Trophoblast cell (in vitro differentiated cells and primary cell): ENCODE results near the gene DNAJC6.

Experiments used
- DNase-seq, 2 donors: peaks; one replicate each; pipeline ENCODE4 v3.0.0-alpha.2; 2016
- H2AFZ ChIP-seq: 2 replicates; pipeline ENCODE4 v1.6.1; 2013; ENCODE audit warnings: low read length, moderate library complexity, mild to moderate bottlenecking; ENCODE audit not compliant: insufficient read depth, poor library complexity
- H2AK5ac ChIP-seq: 2 replicates; pipeline ENCODE4 v1.6.1; 2013; ENCODE audit warnings: mild to moderate bottlenecking, low read length
- H2BK120ac ChIP-seq: 2 replicates; pipeline ENCODE4 v1.6.1; 2013; ENCODE audit warnings: low read length, mild to moderate bottlenecking, moderate library complexity; ENCODE audit not compliant: insufficient read depth, poor library complexity
- H2BK12ac ChIP-seq: 2 replicates; pipeline ENCODE4 v1.6.1; 2013; ENCODE audit warnings: mild to moderate bottlenecking, low read length, moderate library complexity
- H2BK5ac ChIP-seq: 2 replicates; pipeline ENCODE4 v1.6.1; 2013; ENCODE audit warnings: low read length, low read depth, moderate library complexity, mild to moderate bottlenecking; ENCODE audit not compliant: poor library complexity
- H3K14ac ChIP-seq: 2 replicates; pipeline ENCODE4 v1.6.1; 2013; ENCODE audit warnings: mild to moderate bottlenecking, low read length
- H3K18ac ChIP-seq: 2 replicates; pipeline ENCODE4 v1.6.1; 2013; ENCODE audit warnings: mild to moderate bottlenecking, low read length
- H3K23ac ChIP-seq: 2 replicates; pipeline ENCODE4 v1.6.1; 2013; ENCODE audit warnings: low read length
- H3K27ac ChIP-seq: 2 replicates; pipeline ENCODE4 v1.5.1; 2013; ENCODE audit warnings: low read depth, mild to moderate bottlenecking, inconsistent platforms, low read length, moderate library complexity
- H3K27me3 ChIP-seq: 2 replicates; pipeline ENCODE4 v1.6.1; 2013; ENCODE audit warnings: inconsistent platforms, mild to moderate bottlenecking, low read length, moderate library complexity; ENCODE audit not compliant: insufficient read depth
- H3K36me3 ChIP-seq, 2 experiments: 1 replicate in 1 of 2; 2 replicates in 1 of 2; pipeline ENCODE4 v1.6.1; 2013; ENCODE audit warnings: low read length in 2 of 2, mild to moderate bottlenecking in 2 of 2, moderate library complexity in 1 of 2; ENCODE audit not compliant: insufficient read depth in 2 of 2, control insufficient read depth in 1 of 2
- H3K4ac ChIP-seq: 2 replicates; pipeline ENCODE4 v1.6.1; 2013; ENCODE audit warnings: low read depth, mild to moderate bottlenecking, low read length, moderate library complexity
- H3K4me1 ChIP-seq, 2 experiments: 1 replicate in 1 of 2; 2 replicates in 1 of 2; pipeline ENCODE4 v1.6.1; 2013; ENCODE audit warnings: low read length in 2 of 2, mild to moderate bottlenecking in 2 of 2, moderate library complexity in 1 of 2; ENCODE audit not compliant: insufficient read depth in 2 of 2, control insufficient read depth in 1 of 2
- H3K4me2 ChIP-seq: 2 replicates; pipeline ENCODE4 v1.6.1; 2013; ENCODE audit warnings: inconsistent platforms, mild to moderate bottlenecking, low read length, moderate library complexity
- H3K4me3 ChIP-seq: 2 replicates; pipeline ENCODE4 v1.5.1; 2013; ENCODE audit warnings: mild to moderate bottlenecking, low read depth, low read length, inconsistent platforms
- H3K79me1 ChIP-seq: one replicate; pipeline ENCODE4 v1.6.1; 2013; ENCODE audit warnings: low read length
- H3K79me2 ChIP-seq: 2 replicates; pipeline ENCODE4 v1.6.1; 2013; ENCODE audit warnings: low read length, mild to moderate bottlenecking; ENCODE audit not compliant: control insufficient read depth, insufficient read depth, poor library complexity
- H3K9ac ChIP-seq: 2 replicates; pipeline ENCODE4 v1.6.1; 2013; ENCODE audit warnings: mild to moderate bottlenecking, low read length
- H3K9me3 ChIP-seq: 2 replicates; pipeline ENCODE4 v1.6.1; 2013; ENCODE audit warnings: low read depth, mild to moderate bottlenecking, control low read depth, inconsistent platforms, low read length; ENCODE audit not compliant: insufficient read depth
- H4K12ac ChIP-seq: 2 replicates; pipeline ENCODE4 v1.6.1; 2013; ENCODE audit warnings: low read depth, mild to moderate bottlenecking, low read length, moderate library complexity
- H4K8ac ChIP-seq: 2 replicates; pipeline ENCODE4 v1.6.1; 2013; ENCODE audit warnings: low read depth, mild to moderate bottlenecking, low read length, moderate library complexity
- H4K91ac ChIP-seq: one replicate; pipeline ENCODE4 v1.6.1; 2013; ENCODE audit warnings: low read depth, mild to moderate bottlenecking, low read length, moderate library complexity
- WGBS: extraction: QIAGEN DNeasy Blood & Tissue Kit; methylation state at CpG from one replicate; pipeline ENCODE4 v1.1.7; 2013; ENCODE audit warnings: missing lambda C conversion rate; ENCODE audit not compliant: insufficient read length, insufficient coverage; ENCODE audit errors: extremely low coverage; 5-methylcytosine and 5-hydroxymethylcytosine counted together

The DNAJC6 gene

DNA sequence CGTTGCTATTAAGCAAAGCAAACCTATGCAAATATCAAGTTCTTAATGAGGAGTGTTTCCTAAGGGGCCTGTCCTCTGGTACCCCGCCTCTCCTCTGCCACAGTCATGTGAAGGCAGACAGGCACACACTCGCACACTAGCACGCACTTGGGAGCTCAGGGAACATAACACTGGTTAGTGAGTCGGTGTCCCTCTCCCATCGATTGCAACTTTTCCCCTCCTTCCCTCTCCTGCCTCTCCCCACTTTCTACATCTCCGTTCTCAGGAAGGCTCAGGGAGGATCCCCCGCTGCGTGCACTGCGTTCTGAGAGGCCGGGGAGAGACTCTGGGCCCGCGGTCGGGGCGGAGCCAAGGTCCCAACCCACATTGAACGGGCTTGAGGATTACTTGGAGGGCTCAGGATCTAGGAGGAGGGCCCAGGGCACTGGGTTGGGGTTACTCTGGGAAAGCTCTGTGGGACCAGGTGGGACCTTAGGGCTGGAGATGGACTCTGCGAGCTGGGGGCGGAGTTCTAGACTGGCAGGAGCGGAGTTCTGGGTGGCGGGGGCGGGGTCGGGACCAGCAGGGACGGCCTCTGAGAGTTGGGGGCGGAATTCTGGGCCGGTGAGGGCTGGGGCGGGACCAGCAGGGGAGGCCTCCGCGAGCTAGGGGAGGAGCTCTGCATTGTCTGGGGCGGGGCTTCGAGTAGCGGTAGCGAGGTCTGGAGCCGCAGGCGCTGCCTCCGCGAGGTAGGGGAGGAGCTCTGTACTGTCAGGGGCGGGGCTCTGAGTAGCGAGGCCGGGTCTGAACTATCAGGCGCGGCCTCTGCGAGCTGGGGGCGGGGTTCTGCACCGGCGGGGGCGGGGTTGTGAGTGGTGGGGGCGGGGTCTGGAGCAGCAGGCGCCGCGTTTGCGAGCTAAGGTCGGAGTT, 110.6 kb downstream of the DNAJC6 start:
- Histone ChIP-seq H3K4ac (peak overlapping the region; percentile 60), H3K18ac (peak overlapping the region; percentile 73)

DNA sequence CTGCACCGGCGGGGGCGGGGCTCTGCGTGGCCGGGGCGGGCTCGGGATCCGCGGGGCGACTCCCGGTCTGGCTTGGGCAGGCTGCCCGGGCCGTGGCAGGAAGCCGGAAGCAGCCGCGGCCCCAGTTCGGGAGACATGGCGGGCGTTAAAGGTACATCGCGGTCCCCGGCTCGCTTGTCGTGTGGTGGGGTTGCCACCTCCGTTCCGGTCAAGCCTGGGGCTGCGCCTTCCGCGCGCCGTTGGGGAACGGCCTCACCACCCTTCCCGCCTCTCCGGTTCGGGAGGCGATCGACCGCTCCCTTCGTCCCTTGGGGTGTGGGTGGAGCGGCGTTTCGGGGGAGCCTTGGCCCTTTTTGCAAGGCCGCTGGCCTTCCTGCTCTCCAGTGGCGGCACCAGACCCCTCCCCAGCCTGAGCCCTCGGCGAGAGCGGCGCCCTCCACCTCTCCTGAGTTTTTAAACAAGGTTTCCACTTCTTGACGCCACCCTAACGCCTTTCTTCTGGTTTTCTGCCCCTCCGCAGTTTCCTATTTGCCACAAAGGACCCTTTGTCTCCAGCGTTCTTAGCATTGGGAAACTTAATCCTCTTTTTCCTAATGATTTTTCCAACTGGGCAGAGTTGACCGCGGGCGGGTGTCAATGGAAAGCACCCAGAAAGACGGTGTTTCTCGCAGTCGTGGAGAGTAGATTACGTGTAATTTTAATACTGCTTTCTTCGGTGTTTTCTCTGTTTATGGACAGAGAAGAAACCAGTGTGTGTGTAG, 111.4 kb downstream of the DNAJC6 start, which contains the start of the genes LEPR and LEPROT:
Gene LEPR (plus strand): TSS at position 79 of the 761 bp plus-strand sequence. CDS start 144,898 bp downstream, outside the sequence.
Gene LEPROT (plus strand): TSS at position 79 of the 761 bp plus-strand sequence. CDS start 57 bp downstream, at position 136.
- peaks cover 17 to 27% of the 10 kb centered on the region in 2 experiments for H3K4me1 ChIP-seq
- peak within 1 kb of the TSS; percentile 97 for H3K14ac ChIP-seq
- H3K36me3 ChIP-seq = peaks cover 5 to 7% of the 10 kb centered on the region in 2 experiments
- peak within 1 kb of the TSS; percentile 94 for H3K9ac ChIP-seq
- peak within 1 kb of the TSS; percentile 93 for H3K4ac ChIP-seq
- H4K8ac ChIP-seq = peak within 1 kb of the TSS; percentile 96
- H3K79me1 ChIP-seq = peaks cover 27% of the 10 kb centered on the region
- H3K18ac ChIP-seq = peak within 1 kb of the TSS; percentile 99
- H2BK5ac ChIP-seq = peak within 1 kb of the TSS; percentile 94
- peak within 1 kb of the TSS; percentile 92 for H2AFZ ChIP-seq
- H3K4me3 ChIP-seq = peak within 1 kb of the TSS; percentile 93
- peak within 1 kb of the TSS; percentile 99 for H3K27ac ChIP-seq
- H2BK12ac ChIP-seq = peak within 1 kb of the TSS; percentile 15
- peak within 1 kb of the TSS; percentile 95 for H3K4me2 ChIP-seq
- no peaks in the 10 kb centered on the region for H3K27me3 ChIP-seq
- H3K79me2 ChIP-seq = peaks cover 20% of the 10 kb centered on the region
- no CpG with 5 or more reads among the region's 60 CpGs for WGBS
- peak within 1 kb of the TSS; percentile 86 for H4K12ac ChIP-seq
- no peaks in the 10 kb centered on the region for H3K9me3 ChIP-seq
- DNase-seq = peak; percentile 20 to 38
- H2BK120ac ChIP-seq = peak within 1 kb of the TSS; percentile 98
- peak within 1 kb of the TSS; percentile 97 for H2AK5ac ChIP-seq
- H3K23ac ChIP-seq = no peak within 1 kb of the TSS
- peak within 1 kb of the TSS; percentile 98 for H4K91ac ChIP-seq

More for the DNA sequence above, 110.6 kb downstream of the DNAJC6 start:
- peaks cover 25% of the 10 kb centered on the region for H3K79me1 ChIP-seq
- peak overlapping the region; percentile 96 for H2BK120ac ChIP-seq
- H4K8ac ChIP-seq = peak overlapping the region; percentile 96
- peak overlapping the region; percentile 63 for H4K12ac ChIP-seq
- peak overlapping the region; percentile 40 for H2AK5ac ChIP-seq
- DNase-seq = peak; percentile 99
- H3K4me3 ChIP-seq = peak overlapping the region; percentile 93
- H3K4me1 ChIP-seq = peaks cover 12 to 23% of the 10 kb centered on the region in 2 experiments
- H3K27me3 ChIP-seq = no peaks in the 10 kb centered on the region
- peak overlapping the region; percentile 94 for H2BK5ac ChIP-seq
- peak overlapping the region; percentile 15 for H2BK12ac ChIP-seq
- H2AFZ ChIP-seq = peak overlapping the region; percentile 92
- H3K79me2 ChIP-seq = peaks cover 20% of the 10 kb centered on the region
- H4K91ac ChIP-seq = peak overlapping the region; percentile 88
- peak overlapping the region; percentile 72 for H3K9ac ChIP-seq
- no peak overlapping the region for H3K23ac ChIP-seq
- H3K9me3 ChIP-seq = no peaks in the 10 kb centered on the region
- H3K27ac ChIP-seq = peak overlapping the region; percentile 95
- peaks cover 3% of the 10 kb centered on the region in 2 experiments for H3K36me3 ChIP-seq
- no CpG with 5 or more reads among the region's 52 CpGs for WGBS
- H3K4me2 ChIP-seq = peak overlapping the region; percentile 95
- H3K14ac ChIP-seq = peak overlapping the region; percentile 97

DNA sequence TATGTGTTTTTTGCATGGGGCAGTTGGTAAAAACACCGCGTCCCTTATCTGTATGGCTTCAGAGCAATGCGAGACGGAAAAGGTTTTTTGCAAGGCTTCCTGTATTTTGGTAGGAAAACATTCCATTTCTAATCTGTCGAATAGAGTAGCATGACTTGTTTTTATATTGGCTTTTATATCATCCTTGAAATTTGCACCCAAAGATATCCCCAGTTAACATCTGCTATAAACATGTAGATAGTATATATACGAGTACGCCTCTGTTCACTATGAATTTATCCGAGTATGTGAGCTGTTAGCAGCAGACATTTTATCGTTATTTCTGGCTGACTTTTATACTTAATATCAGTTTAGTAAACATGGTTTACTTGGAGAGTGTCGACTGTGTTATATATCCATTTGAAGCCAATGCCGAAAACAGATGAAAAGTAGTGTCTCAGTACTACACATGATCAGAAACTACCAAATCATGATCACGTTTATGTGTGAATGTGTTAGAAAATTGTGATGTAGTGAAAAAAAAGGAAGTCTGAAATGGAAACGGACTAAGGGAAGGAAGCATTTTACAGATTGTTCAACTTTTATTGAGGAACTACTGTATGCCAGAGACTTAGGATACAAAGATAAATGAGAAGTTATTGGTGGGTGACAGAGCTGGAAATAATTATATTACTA, 112.1 kb downstream of the DNAJC6 start:
- no peaks in the 10 kb centered on the region for H3K9me3 ChIP-seq
- no peak overlapping the region for H3K23ac ChIP-seq
- H3K18ac ChIP-seq = no peak overlapping the region
- no peak overlapping the region for H3K14ac ChIP-seq
- H3K4ac ChIP-seq = no peak overlapping the region
- H2AFZ ChIP-seq = no peak overlapping the region
- WGBS = 100% methylated on average over 2 of the region's 13 CpGs
- no peak overlapping the region for H4K12ac ChIP-seq
- H3K36me3 ChIP-seq = peaks cover 5 to 9% of the 10 kb centered on the region in 2 experiments
- peaks cover 19 to 24% of the 10 kb centered on the region in 2 experiments for H3K4me1 ChIP-seq
- H3K79me2 ChIP-seq = peaks cover 20% of the 10 kb centered on the region
- H3K27me3 ChIP-seq = no peaks in the 10 kb centered on the region
- peak overlapping the region; percentile 55 for H3K4me2 ChIP-seq
- DNase-seq = peak in 1 of 2 donors; percentile 33
- H3K4me3 ChIP-seq = peak overlapping the region; percentile 93
- H3K79me1 ChIP-seq = peaks cover 29% of the 10 kb centered on the region
- peak overlapping the region; percentile 86 for H2BK5ac ChIP-seq
- H3K9ac ChIP-seq = peak overlapping the region; percentile 94
- H2BK120ac ChIP-seq = no peak overlapping the region
- H3K27ac ChIP-seq = peak overlapping the region; percentile 99
- no peak overlapping the region for H4K8ac ChIP-seq
- H2AK5ac ChIP-seq = no peak overlapping the region
- peak overlapping the region; percentile 98 for H4K91ac ChIP-seq
- no peak overlapping the region for H2BK12ac ChIP-seq
